A549 (cell line): Measurements from ENCODE around the gene GOLGA7B. TPM values are rescaled to one million over a fixed set of nuclear protein-coding genes. Genes with fewer than 3 reads are reported as not detected.

Experiments
- ATAC-seq, 2 experiments: fragments of 200-7000 bp in 1 of 2; fragments of >200 bp in 1 of 2; cut with Nextera tagmentation in 1 of 2; cut with Tn5 transposase in 1 of 2; 3 replicates each; pipeline versions ENCODE4 v1.8.0 to v1.9.1; 2018 to 2020; ENCODE audit warnings: mild to moderate bottlenecking in 1 of 2, moderate library complexity in 1 of 2
- CTCF ChIA-PET: fragments of 300-600 bp; sonication (Branson Sonifier 250); formaldehyde crosslinking; extraction: SDS; loops from one replicate; lab custom pipeline; 2021; ENCODE audit warnings: antibody characterized with exemption, inconsistent platforms; lab: Yijun Ruan, JAX
- POLR2A ChIA-PET: fragments of 350-600 bp; formaldehyde crosslinking; extraction: SDS; loops from one replicate; lab custom pipeline; 2021; ENCODE audit warnings: antibody characterized with exemption, inconsistent platforms; lab: Yijun Ruan, JAX
- DNase-seq, 2 experiments: peaks; one replicate each; pipeline versions ENCODE4 v3.0.0 to v3.0.0-alpha.2; 2011 to 2016; ENCODE audit warnings: low read depth in 1 of 2, low spot score in 1 of 2
- FAIRE-seq: peaks from 2 replicates; lab custom pipeline; 2011; peaks lifted over from hg19 to GRCh38; lab: Jason Lieb, UNC
- H3K27ac ChIP-seq, 2 experiments: fragments of >200 bp; sonication (Bioruptor Twin); formaldehyde crosslinking; 3 replicates each; pipeline ENCODE4 v1.5.1; 2016 to 2017
- H3K4me1 ChIP-seq: fragments of >200 bp; sonication (Bioruptor Twin); formaldehyde crosslinking; 3 replicates; pipeline ENCODE4 v1.6.1; 2016
- H3K4me2 ChIP-seq: fragments of >200 bp; sonication (Bioruptor Twin); formaldehyde crosslinking; 3 replicates; pipeline ENCODE4 v1.6.1; 2016
- H3K4me3 ChIP-seq: fragments of >200 bp; sonication (Bioruptor Twin); formaldehyde crosslinking; 3 replicates; pipeline ENCODE4 v1.5.1; 2016
- H3K9me3 ChIP-seq: fragments of >200 bp; sonication (Bioruptor Twin); formaldehyde crosslinking; 3 replicates; pipeline ENCODE4 v1.6.1; 2016
- CBX2 ChIP-seq: fragments of 200-600 bp; sonication (generic); IDR thresholded peaks from 2 replicates; pipeline ENCODE4 v1.6.1; 2016; ENCODE audit warnings: low read depth, mild to moderate bottlenecking, borderline replicate concordance
- CEBPB ChIP-seq, 2 experiments: fragments of >200 bp in 1 of 2; sonication (Bioruptor Twin) in 1 of 2; formaldehyde crosslinking in 1 of 2; IDR thresholded peaks; 2 replicates each; pipeline ENCODE4 v1.6.1; 2012 to 2016
- CHD4 ChIP-seq: fragments of 200-600 bp; sonication (generic); IDR thresholded peaks from 2 replicates; pipeline ENCODE4 v1.6.1; 2016; ENCODE audit warnings: antibody characterized with exemption, mild to moderate bottlenecking, borderline replicate concordance
- EHMT2 ChIP-seq: fragments of 200-600 bp; sonication (generic); IDR thresholded peaks from 2 replicates; pipeline ENCODE4 v1.6.1; 2016; ENCODE audit warnings: antibody characterized with exemption, low read depth, mild to moderate bottlenecking, moderate library complexity
- EP300 ChIP-seq, 2 experiments: fragments of >200 bp; sonication (Bioruptor Twin); formaldehyde crosslinking; IDR thresholded peaks; 2 replicates in 1 of 2; 3 replicates in 1 of 2; pipeline ENCODE4 v1.6.1; 2016 to 2017
- FOSB ChIP-seq: fragments of 250-450 bp; sonication (Bioruptor Pico); IDR thresholded peaks from 2 replicates; pipeline ENCODE4 v1.5.0; 2020; ENCODE audit warnings: mild to moderate bottlenecking, moderate library complexity
- FOXS1 ChIP-seq: fragments of 250-450 bp; sonication (Bioruptor Pico); IDR thresholded peaks from 2 replicates; pipeline ENCODE4 v1.5.0; 2020; ENCODE audit warnings: mild to moderate bottlenecking, moderate library complexity
- GATA3 ChIP-seq: IDR thresholded peaks from 2 replicates; pipeline ENCODE4 v1.6.1; 2012; ENCODE audit warnings: borderline replicate concordance
- HOXB5 ChIP-seq: fragments of 250-450 bp; sonication (Bioruptor Pico); IDR thresholded peaks from 2 replicates; pipeline ENCODE4 v1.5.0; 2020; ENCODE audit warnings: mild to moderate bottlenecking, moderate library complexity
- JUNB ChIP-seq: fragments of >200 bp; sonication (Bioruptor Twin); formaldehyde crosslinking; IDR thresholded peaks from 2 replicates; pipeline ENCODE4 v1.6.1; 2016
- NFE2L2 ChIP-seq: fragments of 150-350 bp; conservative IDR thresholded peaks from 2 replicates; pipeline ENCODE4 v1.6.1; 2014; ENCODE audit warnings: low read length
- NR3C1 ChIP-seq: fragments of >200 bp; sonication (Bioruptor Twin); formaldehyde crosslinking; IDR thresholded peaks from 3 replicates; pipeline ENCODE4 v1.6.1; 2017
- PHF8 ChIP-seq: fragments of 200-600 bp; sonication (generic); IDR thresholded peaks from 2 replicates; pipeline ENCODE4 v1.6.1; 2016; ENCODE audit warnings: low read depth, mild to moderate bottlenecking, antibody characterized with exemption, moderate library complexity, borderline replicate concordance
- POLR2AphosphoS2 ChIP-seq: conservative IDR thresholded peaks from 2 replicates; pipeline ENCODE4 v1.6.1; 2012; ENCODE audit warnings: low read length, improper control_type of control experiment, inconsistent platforms
- RAD21 ChIP-seq, 2 experiments: fragments of >200 bp in 1 of 2; sonication (Bioruptor Twin) in 1 of 2; formaldehyde crosslinking in 1 of 2; IDR thresholded peaks in 1 of 2; conservative IDR thresholded peaks in 1 of 2; 2 replicates in 1 of 2; 3 replicates in 1 of 2; pipeline ENCODE4 v1.6.1; 2012 to 2018; ENCODE audit warnings: inconsistent platforms in 1 of 2
- RARB ChIP-seq: fragments of 250-450 bp; sonication (Bioruptor Pico); IDR thresholded peaks from 2 replicates; pipeline ENCODE4 v1.8.0; 2021; ENCODE audit warnings: mild to moderate bottlenecking, moderate library complexity
- RFX5 ChIP-seq: fragments of 450-650 bp; IDR thresholded peaks from 2 replicates; pipeline ENCODE4 v1.7.1; 2014; ENCODE audit warnings: antibody characterized with exemption, mild to moderate bottlenecking, moderate library complexity
- SMC3 ChIP-seq: fragments of >200 bp; sonication (Bioruptor Twin); formaldehyde crosslinking; IDR thresholded peaks from 3 replicates; pipeline ENCODE4 v1.6.1; 2018; ENCODE audit warnings: inconsistent platforms
- ZSCAN20 ChIP-seq: fragments of 250-450 bp; sonication (Bioruptor Pico); IDR thresholded peaks from 2 replicates; pipeline ENCODE4 v1.8.0; 2022; ENCODE audit warnings: mild to moderate bottlenecking, moderate library complexity
- WGBS: methylation state at CpG from one replicate; pipeline ENCODE4 v1.1.6; 2017; ENCODE audit errors: missing lambda C conversion rate; 5-methylcytosine and 5-hydroxymethylcytosine counted together
- polyA plus RNA-seq, 4 experiments: library from polyadenylated mRNA; depleted of rRNA in 3 of 4; stranded (reverse); fragments of >200 nt; fragmentation: RNase III in 1 of 4; extraction: RNeasy Plus Mini Kit Qiagen cat#74134 plus additional on column Dnase treatment in 1 of 4; gene quantifications; 2 replicates in 3 of 4; 3 replicates in 1 of 4; pipeline ENCODE4 v1.2.3, GENCODE V29; 2011 to 2017
- TF ChIP-seq, protein P1 (sequence below): IDR thresholded peaks from 2 replicates; pipeline ENCODE4 v1.6.1; 2012
- TF ChIP-seq, protein P2 (sequence below): IDR thresholded peaks from 2 replicates; pipeline ENCODE4 v1.6.1; 2012
- TF ChIP-seq, protein P3 (sequence below): IDR thresholded peaks from 2 replicates; pipeline ENCODE4 v1.6.1; 2012; ENCODE audit warnings: low read depth, borderline replicate concordance
- TF ChIP-seq, protein P4 (sequence below): fragments of 150-350 bp; IDR thresholded peaks from 2 replicates; pipeline ENCODE4 v1.6.1; 2014; ENCODE audit warnings: low read depth, mild to moderate bottlenecking, low read length
- TF ChIP-seq, protein P5 (sequence below): fragments of >200 bp; sonication (Bioruptor Twin); formaldehyde crosslinking; IDR thresholded peaks from 3 replicates; pipeline ENCODE4 v1.5.1; 2016

Gene GOLGA7B
- polyA plus RNA-seq, 2 of the 4 experiments (the other 2 are of a cell fraction) = 0.62 to 1.5 TPM

DNA sequence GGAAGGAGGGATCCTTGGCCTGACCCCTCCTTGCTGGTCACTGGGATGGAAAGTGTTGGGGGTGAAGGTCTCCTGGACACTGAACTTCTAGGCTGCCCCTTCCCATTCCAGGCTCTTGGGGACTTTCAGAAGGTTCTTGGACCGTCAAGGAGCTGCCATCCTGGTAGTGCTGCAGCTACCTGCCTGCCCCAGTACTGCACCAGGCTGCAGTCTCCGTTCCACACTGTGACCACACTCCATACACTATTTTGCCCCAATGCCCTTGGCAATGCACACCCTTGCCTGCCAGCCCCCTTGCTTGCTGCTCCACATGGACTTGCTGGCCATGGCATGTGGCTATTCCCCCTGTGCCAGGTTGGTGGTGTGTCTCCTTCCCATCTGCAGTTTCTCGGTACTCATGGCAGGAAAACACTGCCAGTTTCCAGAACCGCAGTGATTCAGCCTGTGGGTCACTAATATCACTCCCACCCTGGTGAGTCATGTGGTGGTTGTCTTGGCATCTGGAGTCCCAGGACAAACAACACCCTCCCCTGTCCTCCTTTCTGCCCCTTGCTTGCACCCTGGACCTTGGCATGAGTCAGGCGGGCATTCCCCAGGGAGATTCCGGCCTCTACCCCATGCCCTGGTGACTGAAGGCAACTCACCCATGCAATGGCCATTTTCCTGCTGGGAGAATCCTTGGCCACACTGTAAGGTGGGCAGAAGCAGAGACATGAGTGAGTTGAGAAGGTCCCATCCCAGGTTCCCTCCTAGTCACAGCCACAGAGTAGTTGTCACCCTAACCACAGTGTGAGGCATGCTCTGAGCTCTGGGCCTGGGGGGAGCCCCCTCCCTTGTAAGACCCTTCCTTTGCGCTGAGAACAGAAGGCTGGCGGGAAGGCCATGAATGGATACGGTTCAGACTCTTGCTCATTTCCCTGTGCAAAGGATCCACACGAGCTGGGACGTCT lies 32.8 kb downstream of the GOLGA7B start (continued):
- TF ChIP-seq, protein P1, sequence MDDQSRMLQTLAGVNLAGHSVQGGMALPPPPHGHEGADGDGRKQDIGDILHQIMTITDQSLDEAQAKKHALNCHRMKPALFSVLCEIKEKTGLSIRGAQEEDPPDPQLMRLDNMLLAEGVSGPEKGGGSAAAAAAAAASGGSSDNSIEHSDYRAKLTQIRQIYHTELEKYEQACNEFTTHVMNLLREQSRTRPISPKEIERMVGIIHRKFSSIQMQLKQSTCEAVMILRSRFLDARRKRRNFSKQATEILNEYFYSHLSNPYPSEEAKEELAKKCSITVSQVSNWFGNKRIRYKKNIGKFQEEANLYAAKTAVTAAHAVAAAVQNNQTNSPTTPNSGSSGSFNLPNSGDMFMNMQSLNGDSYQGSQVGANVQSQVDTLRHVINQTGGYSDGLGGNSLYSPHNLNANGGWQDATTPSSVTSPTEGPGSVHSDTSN = peak; percentile 76
- TF ChIP-seq RAD21 (conservative IDR thresholded peaks at IDR 0.05 in 1 of 2, IDR thresholded peaks at IDR 0.05 in 1 of 2) (peak in 1 of 2 experiments; percentile 14; a peak in 2 of 5 replicates), CEBPB (IDR thresholded peaks at IDR 0.05) (peak in 1 of 2 experiments; percentile 47; a peak in 1 of 4 replicates), EP300 (IDR thresholded peaks at IDR 0.05) (peak; percentile 41 to 56; a peak in 2 of 5 replicates), JUNB (peak; percentile 93), FOXS1 (CRISPR knock-in tag) (peak; percentile 59; the same call in 1 of the 2 replicates), RARB (CRISPR knock-in tag) (peak; percentile 87; the same call in 1 of the 2 replicates)
- TF ChIP-seq, protein P2, sequence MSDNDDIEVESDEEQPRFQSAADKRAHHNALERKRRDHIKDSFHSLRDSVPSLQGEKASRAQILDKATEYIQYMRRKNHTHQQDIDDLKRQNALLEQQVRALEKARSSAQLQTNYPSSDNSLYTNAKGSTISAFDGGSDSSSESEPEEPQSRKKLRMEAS = peak; percentile 90
- TF ChIP-seq, all 56 proteins: peak for 16

- ChIA-PET POLR2A (no interaction called here), CTCF (interaction anchor here (1.0 to 11.8 kb wide), 5 partner anchors 12 to 158 kb away, joined by 3 to 134 read pairs (median 5); no protein-coding TSS in a partner anchor)
- Histone ChIP-seq H3K9me3 (no peaks in the 10 kb centered on the region), H3K4me2 (peak overlapping the region; percentile 58), H3K4me3 (no peak overlapping the region), H3K4me1 (peaks cover 48% of the 10 kb centered on the region), H3K27ac (peak overlapping the region; percentile 44 to 80)
- TF ChIP-seq ZSCAN20 (no peak), CEBPB (IDR thresholded peaks at IDR 0.05) (no peak)
- ATAC-seq = peak in 1 of 2 experiments; percentile 6; a peak in 3 of 6 replicates
- WGBS = 39% methylated on average over 3 of the region's 3 CpGs
- FAIRE-seq = no peak
- DNase-seq = no peak
Measured at GRCh38 chr10:97883092-97883485, 33.4 kb downstream of the GOLGA7B start.

- no peak for DNase-seq
- peaks cover 65% of the 10 kb centered on the region for H3K4me1 ChIP-seq
- H3K9me3 ChIP-seq = no peaks in the 10 kb centered on the region
- no peak overlapping the region for H3K4me2 ChIP-seq
- H3K27ac ChIP-seq = peak overlapping the region; percentile 32 to 97; a peak in 5 of 6 replicates
- no peak for TF ChIP-seq FOSB (CRISPR knock-in tag)
- no peak for TF ChIP-seq GATA3
- TF ChIP-seq RFX5 = no peak
- no peak for TF ChIP-seq CEBPB (IDR thresholded peaks at IDR 0.05)
- TF ChIP-seq NR3C1 = no peak
- no peak for TF ChIP-seq JUNB
- no peak for TF ChIP-seq CBX2
- no peak for TF ChIP-seq FOXS1 (CRISPR knock-in tag)
- TF ChIP-seq, protein P3, sequence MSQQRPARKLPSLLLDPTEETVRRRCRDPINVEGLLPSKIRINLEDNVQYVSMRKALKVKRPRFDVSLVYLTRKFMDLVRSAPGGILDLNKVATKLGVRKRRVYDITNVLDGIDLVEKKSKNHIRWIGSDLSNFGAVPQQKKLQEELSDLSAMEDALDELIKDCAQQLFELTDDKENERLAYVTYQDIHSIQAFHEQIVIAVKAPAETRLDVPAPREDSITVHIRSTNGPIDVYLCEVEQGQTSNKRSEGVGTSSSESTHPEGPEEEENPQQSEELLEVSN = no peak
- no peak for TF ChIP-seq CHD4
- TF ChIP-seq NFE2L2 = no peak
- TF ChIP-seq, protein P4, sequence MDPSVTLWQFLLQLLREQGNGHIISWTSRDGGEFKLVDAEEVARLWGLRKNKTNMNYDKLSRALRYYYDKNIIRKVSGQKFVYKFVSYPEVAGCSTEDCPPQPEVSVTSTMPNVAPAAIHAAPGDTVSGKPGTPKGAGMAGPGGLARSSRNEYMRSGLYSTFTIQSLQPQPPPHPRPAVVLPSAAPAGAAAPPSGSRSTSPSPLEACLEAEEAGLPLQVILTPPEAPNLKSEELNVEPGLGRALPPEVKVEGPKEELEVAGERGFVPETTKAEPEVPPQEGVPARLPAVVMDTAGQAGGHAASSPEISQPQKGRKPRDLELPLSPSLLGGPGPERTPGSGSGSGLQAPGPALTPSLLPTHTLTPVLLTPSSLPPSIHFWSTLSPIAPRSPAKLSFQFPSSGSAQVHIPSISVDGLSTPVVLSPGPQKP = no peak
- no peak for TF ChIP-seq POLR2AphosphoS2
- TF ChIP-seq PHF8 = no peak
- no peak for TF ChIP-seq EHMT2
- no peak for TF ChIP-seq HOXB5 (CRISPR knock-in tag)
- TF ChIP-seq SMC3 = no peak
- TF ChIP-seq, protein P5, sequence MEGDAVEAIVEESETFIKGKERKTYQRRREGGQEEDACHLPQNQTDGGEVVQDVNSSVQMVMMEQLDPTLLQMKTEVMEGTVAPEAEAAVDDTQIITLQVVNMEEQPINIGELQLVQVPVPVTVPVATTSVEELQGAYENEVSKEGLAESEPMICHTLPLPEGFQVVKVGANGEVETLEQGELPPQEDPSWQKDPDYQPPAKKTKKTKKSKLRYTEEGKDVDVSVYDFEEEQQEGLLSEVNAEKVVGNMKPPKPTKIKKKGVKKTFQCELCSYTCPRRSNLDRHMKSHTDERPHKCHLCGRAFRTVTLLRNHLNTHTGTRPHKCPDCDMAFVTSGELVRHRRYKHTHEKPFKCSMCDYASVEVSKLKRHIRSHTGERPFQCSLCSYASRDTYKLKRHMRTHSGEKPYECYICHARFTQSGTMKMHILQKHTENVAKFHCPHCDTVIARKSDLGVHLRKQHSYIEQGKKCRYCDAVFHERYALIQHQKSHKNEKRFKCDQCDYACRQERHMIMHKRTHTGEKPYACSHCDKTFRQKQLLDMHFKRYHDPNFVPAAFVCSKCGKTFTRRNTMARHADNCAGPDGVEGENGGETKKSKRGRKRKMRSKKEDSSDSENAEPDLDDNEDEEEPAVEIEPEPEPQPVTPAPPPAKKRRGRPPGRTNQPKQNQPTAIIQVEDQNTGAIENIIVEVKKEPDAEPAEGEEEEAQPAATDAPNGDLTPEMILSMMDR = no peak
- TF ChIP-seq, all 56 proteins: peak for 0
- CTCF ChIA-PET = interaction anchor here (1.0 to 11.8 kb wide), 4 partner anchors 10 to 94 kb away, joined by 3 to 134 read pairs (median 10); no protein-coding TSS in a partner anchor
- WGBS = 89% methylated on average over 5 of the region's 5 CpGs
- no peak overlapping the region for H3K4me3 ChIP-seq
- POLR2A ChIA-PET = no interaction called here
- no peak for ATAC-seq
- FAIRE-seq = no peak
Measured at GRCh38 chr10:97886286-97886685, 36.6 kb downstream of the GOLGA7B start.
